IPS-NIHi7 (cell line): ENCODE measurements around the gene SELP.

Source experiments
- DNase-seq: peaks from one replicate; pipeline ENCODE4 v3.0.0; 2012; ENCODE audit warnings: mixed read lengths; ENCODE audit errors: extremely low spot score

SELP gene

GRCh38 chr1:169576241-169576934 lies 53.5 kb downstream of the SELP start:
- no peak for DNase-seq

- DNase-seq = no peak
Observed at GRCh38 chr1:169574336-169574735, 55.6 kb downstream of the SELP start.

GRCh38 chr1:169572187-169572586 lies 57.7 kb downstream of the SELP start:
- DNase-seq = no peak

GRCh38 chr1:169571450-169571849 lies 58.5 kb downstream of the SELP start:
- no peak for DNase-seq

GRCh38 chr1:169570172-169570574 lies 59.8 kb downstream of the SELP start:
- no peak for DNase-seq

- DNase-seq = no peak
Observed at GRCh38 chr1:169568497-169568896, 61.4 kb downstream of the SELP start.

- no peak for DNase-seq
Observed at GRCh38 chr1:169565335-169566271, 64.3 kb downstream of the SELP start.

- no peak for DNase-seq
Observed at GRCh38 chr1:169563650-169564049, 66.3 kb downstream of the SELP start.

GRCh38 chr1:169563019-169563615 lies 66.8 kb downstream of the SELP start:
- DNase-seq = no peak

- no peak for DNase-seq
Observed at GRCh38 chr1:169561692-169562091, 68.2 kb downstream of the SELP start.

- no peak for DNase-seq
Observed at GRCh38 chr1:169557131-169557530, 72.8 kb downstream of the SELP start.

GRCh38 chr1:169550294-169550693 lies 79.6 kb downstream of the SELP start:
- peak; percentile 38 for DNase-seq

- DNase-seq = no peak
Observed at GRCh38 chr1:169548282-169548681, 81.6 kb downstream of the SELP start.

- peak; percentile 38 for DNase-seq
Observed at GRCh38 chr1:169546087-169546995, 83.6 kb downstream of the SELP start.

GRCh38 chr1:169545472-169545871 lies 84.5 kb downstream of the SELP start:
- no peak for DNase-seq

- no peak for DNase-seq
Observed at GRCh38 chr1:169538998-169539871, 90.7 kb downstream of the SELP start.
